WTC11 (cell line): ENCODE measurements around the gene CTAGE9. TPM values are rescaled to one million over a fixed set of nuclear protein-coding genes. Genes with fewer than 3 reads are reported as not detected.

Experiments used
- ATAC-seq: fragments of 200-7000 bp; cut with Tn5 transposase; 2 replicates; pipeline ENCODE4 v1.10.0; 2021; ENCODE audit warnings: mild to moderate bottlenecking, moderate library complexity
- CTCF ChIA-PET: fragments of 300-600 bp; sonication (Branson Sonifier 250); formaldehyde crosslinking; loops from one replicate; lab custom pipeline; 2021; ENCODE audit warnings: antibody characterized with exemption; lab: Charles Lee
- POLR2A ChIA-PET: fragments of 350-600 bp; sonication (Branson Sonifier 250); formaldehyde crosslinking; loops from one replicate; lab custom pipeline; 2021; ENCODE audit warnings: antibody characterized with exemption; lab: Charles Lee
- DNase-seq: peaks from one replicate; pipeline ENCODE4 v3.0.0; 2021; ENCODE audit warnings: low spot score
- H3K27ac Mint-ChIP-seq: 2 replicates; pipeline ENCODE4 v1.8.0; 2021; ENCODE audit warnings: mixed read lengths
- H3K27me3 Mint-ChIP-seq: 2 replicates; pipeline ENCODE4 v1.8.0; 2021; ENCODE audit warnings: low read depth, mild to moderate bottlenecking, moderate library complexity, mixed read lengths
- H3K36me3 Mint-ChIP-seq: 2 replicates; pipeline ENCODE4 v1.8.0; 2021; ENCODE audit warnings: mixed read lengths
- H3K4me1 Mint-ChIP-seq: 2 replicates; pipeline ENCODE4 v1.8.0; 2022; ENCODE audit warnings: mixed read lengths
- H3K4me3 Mint-ChIP-seq: 2 replicates; pipeline ENCODE4 v1.8.0; 2021; ENCODE audit warnings: mild to moderate bottlenecking, moderate library complexity, mixed read lengths
- H3K9me3 Mint-ChIP-seq: 2 replicates; pipeline ENCODE4 v1.8.0; 2021; ENCODE audit warnings: mixed read lengths
- ATF3 ChIP-seq: sonication (generic); formaldehyde crosslinking; conservative IDR thresholded peaks from 2 replicates; pipeline ENCODE4 v1.8.1; 2022; ENCODE audit warnings: mild to moderate bottlenecking, missing genetic modification reagents
- E2F1 ChIP-seq: sonication (generic); formaldehyde crosslinking; IDR thresholded peaks from 2 replicates; pipeline ENCODE4 v1.8.0; 2022; ENCODE audit warnings: mild to moderate bottlenecking, missing genetic modification reagents
- E2F5 ChIP-seq: sonication (generic); formaldehyde crosslinking; IDR thresholded peaks from 2 replicates; pipeline ENCODE4 v1.8.1; 2022; ENCODE audit warnings: mild to moderate bottlenecking, moderate library complexity, missing genetic modification reagents
- EMX1 ChIP-seq: fragments of 250-450 bp; sonication (Bioruptor Pico); IDR thresholded peaks from 2 replicates; pipeline ENCODE4 v1.8.0; 2021; ENCODE audit warnings: mild to moderate bottlenecking
- ETV6 ChIP-seq: sonication (generic); formaldehyde crosslinking; IDR thresholded peaks from 2 replicates; pipeline ENCODE4 v1.8.1; 2022; ENCODE audit warnings: mild to moderate bottlenecking, missing genetic modification reagents
- FOXJ3 ChIP-seq: sonication (generic); formaldehyde crosslinking; IDR thresholded peaks from 2 replicates; pipeline ENCODE4 v1.9.0; 2021; ENCODE audit warnings: missing genetic modification reagents, mild to moderate bottlenecking, borderline replicate concordance
- KAT7 ChIP-seq: sonication (generic); formaldehyde crosslinking; IDR thresholded peaks from 2 replicates; pipeline ENCODE4 v1.8.1; 2023; ENCODE audit warnings: missing genetic modification reagents, mild to moderate bottlenecking, borderline replicate concordance
- MAX ChIP-seq: sonication (generic); formaldehyde crosslinking; IDR thresholded peaks from 2 replicates; pipeline ENCODE4 v1.8.0; 2022; ENCODE audit warnings: mild to moderate bottlenecking, missing genetic modification reagents
- MLX ChIP-seq: sonication (generic); formaldehyde crosslinking; IDR thresholded peaks from 2 replicates; pipeline ENCODE4 v1.8.1; 2023; ENCODE audit warnings: mild to moderate bottlenecking, missing genetic modification reagents, moderate library complexity
- SOX15 ChIP-seq: fragments of 250-450 bp; sonication (Bioruptor Pico); IDR thresholded peaks from 2 replicates; pipeline ENCODE4 v1.9.0; 2021; ENCODE audit warnings: mild to moderate bottlenecking
- SP1 ChIP-seq: sonication (generic); formaldehyde crosslinking; conservative IDR thresholded peaks from 2 replicates; pipeline ENCODE4 v1.8.1; 2022; ENCODE audit warnings: missing genetic modification reagents
- TCF7 ChIP-seq: sonication (generic); formaldehyde crosslinking; IDR thresholded peaks from 2 replicates; pipeline ENCODE4 v1.8.0; 2022; ENCODE audit warnings: mild to moderate bottlenecking, low read depth, missing genetic modification reagents, moderate library complexity
- ZNF219 ChIP-seq: sonication (generic); formaldehyde crosslinking; IDR thresholded peaks from 2 replicates; pipeline ENCODE4 v1.8.0; 2023; ENCODE audit warnings: missing genetic modification reagents, mild to moderate bottlenecking, borderline replicate concordance
- ZNF232 ChIP-seq: sonication (generic); formaldehyde crosslinking; IDR thresholded peaks from 2 replicates; pipeline ENCODE4 v1.8.0; 2022; ENCODE audit warnings: mild to moderate bottlenecking, missing genetic modification reagents
- ZNF317 ChIP-seq: sonication (generic); formaldehyde crosslinking; IDR thresholded peaks from 2 replicates; pipeline ENCODE4 v1.8.1; 2023; ENCODE audit warnings: low read depth, mild to moderate bottlenecking, moderate library complexity, missing genetic modification reagents, borderline replicate concordance
- total RNA-seq: library from RNA; stranded (reverse); gene quantifications from 3 replicates; pipeline ENCODE4 v1.2.3, GENCODE V29; 2021
- TF ChIP-seq, protein P1 (sequence below): sonication (generic); formaldehyde crosslinking; IDR thresholded peaks from 2 replicates; pipeline ENCODE4 v1.8.1; 2023; ENCODE audit warnings: mild to moderate bottlenecking, missing genetic modification reagents, moderate library complexity
- TF ChIP-seq, protein P2 (sequence below): fragments of 250-450 bp; sonication (Bioruptor Pico); IDR thresholded peaks from 2 replicates; pipeline ENCODE4 v1.9.0; 2021; ENCODE audit warnings: moderate library complexity, mild to moderate bottlenecking, inconsistent platforms, borderline replicate concordance
- TF ChIP-seq, protein P3 (sequence below): fragments of 200-600 bp; IDR thresholded peaks from 2 replicates; pipeline ENCODE4 v1.8.0; 2022; ENCODE audit warnings: antibody characterized with exemption

CTAGE9 gene
- total RNA-seq, 1 experiment from 2014 or later = 0.09 TPM

- no peak overlapping the region for H3K27ac Mint-ChIP-seq
- H3K4me3 Mint-ChIP-seq = no peak overlapping the region
- ChIA-PET CTCF (no interaction called here), POLR2A (no interaction called here)
- DNase-seq = no peak
- ATAC-seq = no peak
- peaks cover 1% of the 10 kb centered on the region for H3K9me3 Mint-ChIP-seq
- H3K27me3 Mint-ChIP-seq = peaks cover 15% of the 10 kb centered on the region
- H3K4me1 Mint-ChIP-seq = peaks cover 16% of the 10 kb centered on the region
- TF ChIP-seq ZNF232 (CRISPR knock-in tag) = no peak
- no peak for TF ChIP-seq TCF7 (CRISPR knock-in tag)
- TF ChIP-seq, protein P1, sequence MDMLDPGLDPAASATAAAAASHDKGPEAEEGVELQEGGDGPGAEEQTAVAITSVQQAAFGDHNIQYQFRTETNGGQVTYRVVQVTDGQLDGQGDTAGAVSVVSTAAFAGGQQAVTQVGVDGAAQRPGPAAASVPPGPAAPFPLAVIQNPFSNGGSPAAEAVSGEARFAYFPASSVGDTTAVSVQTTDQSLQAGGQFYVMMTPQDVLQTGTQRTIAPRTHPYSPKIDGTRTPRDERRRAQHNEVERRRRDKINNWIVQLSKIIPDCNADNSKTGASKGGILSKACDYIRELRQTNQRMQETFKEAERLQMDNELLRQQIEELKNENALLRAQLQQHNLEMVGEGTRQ (CRISPR knock-in tag) = no peak
- TF ChIP-seq FOXJ3 (CRISPR knock-in tag) = no peak
- no peak for TF ChIP-seq ATF3 (CRISPR knock-in tag)
- no peak for TF ChIP-seq EMX1 (CRISPR knock-in tag)
- TF ChIP-seq MAX (CRISPR knock-in tag) = no peak
- TF ChIP-seq ETV6 (CRISPR knock-in tag) = no peak
- TF ChIP-seq, protein P2, sequence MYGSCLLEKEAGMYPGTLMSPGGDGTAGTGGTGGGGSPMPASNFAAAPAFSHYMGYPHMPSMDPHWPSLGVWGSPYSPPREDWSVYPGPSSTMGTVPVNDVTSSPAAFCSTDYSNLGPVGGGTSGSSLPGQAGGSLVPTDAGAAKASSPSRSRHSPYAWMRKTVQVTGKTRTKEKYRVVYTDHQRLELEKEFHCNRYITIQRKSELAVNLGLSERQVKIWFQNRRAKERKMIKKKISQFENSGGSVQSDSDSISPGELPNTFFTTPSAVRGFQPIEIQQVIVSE (CRISPR knock-in tag) = no peak
- TF ChIP-seq, protein P3, sequence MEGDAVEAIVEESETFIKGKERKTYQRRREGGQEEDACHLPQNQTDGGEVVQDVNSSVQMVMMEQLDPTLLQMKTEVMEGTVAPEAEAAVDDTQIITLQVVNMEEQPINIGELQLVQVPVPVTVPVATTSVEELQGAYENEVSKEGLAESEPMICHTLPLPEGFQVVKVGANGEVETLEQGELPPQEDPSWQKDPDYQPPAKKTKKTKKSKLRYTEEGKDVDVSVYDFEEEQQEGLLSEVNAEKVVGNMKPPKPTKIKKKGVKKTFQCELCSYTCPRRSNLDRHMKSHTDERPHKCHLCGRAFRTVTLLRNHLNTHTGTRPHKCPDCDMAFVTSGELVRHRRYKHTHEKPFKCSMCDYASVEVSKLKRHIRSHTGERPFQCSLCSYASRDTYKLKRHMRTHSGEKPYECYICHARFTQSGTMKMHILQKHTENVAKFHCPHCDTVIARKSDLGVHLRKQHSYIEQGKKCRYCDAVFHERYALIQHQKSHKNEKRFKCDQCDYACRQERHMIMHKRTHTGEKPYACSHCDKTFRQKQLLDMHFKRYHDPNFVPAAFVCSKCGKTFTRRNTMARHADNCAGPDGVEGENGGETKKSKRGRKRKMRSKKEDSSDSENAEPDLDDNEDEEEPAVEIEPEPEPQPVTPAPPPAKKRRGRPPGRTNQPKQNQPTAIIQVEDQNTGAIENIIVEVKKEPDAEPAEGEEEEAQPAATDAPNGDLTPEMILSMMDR = no peak
- no peak for TF ChIP-seq E2F1 (CRISPR knock-in tag)
- TF ChIP-seq SOX15 (CRISPR knock-in tag) = no peak
- TF ChIP-seq KAT7 (CRISPR knock-in tag) = no peak
- TF ChIP-seq E2F5 (CRISPR knock-in tag) = no peak
- H3K36me3 Mint-ChIP-seq = no peaks in the 10 kb centered on the region
These were observed 29.2 kb downstream of the CTAGE9 start for GRCh38 chr6:131681585-131681984.

DNA sequence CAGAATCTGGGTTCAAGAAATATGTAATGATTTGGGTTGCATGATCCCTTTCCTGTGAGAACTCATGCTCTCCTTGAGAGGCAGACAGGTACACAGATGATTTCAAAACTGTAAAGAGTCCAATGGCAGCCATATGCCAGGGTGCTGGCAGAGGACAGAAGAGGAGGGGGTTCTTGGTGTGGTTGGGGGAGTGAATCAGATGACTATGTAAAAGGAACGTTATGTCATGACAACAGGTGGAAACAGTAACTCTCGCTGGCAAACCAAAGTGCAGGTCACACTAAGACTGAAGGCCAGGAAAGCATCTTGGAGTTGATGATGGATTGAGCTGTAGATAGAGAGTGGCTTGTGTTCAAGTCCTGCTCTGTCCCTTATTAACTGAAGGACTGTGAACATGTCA is 29.9 kb downstream of the CTAGE9 start:
- TF ChIP-seq SP1 = no peak
- peak; percentile 77 for TF ChIP-seq ZNF317 (CRISPR knock-in tag)
- Mint-ChIP-seq H3K36me3 (no peaks in the 10 kb centered on the region), H3K27ac (no peak overlapping the region), H3K9me3 (no peaks in the 10 kb centered on the region; the same call in 1 of the 2 replicates), H3K4me3 (no peak overlapping the region), H3K4me1 (peaks cover 16% of the 10 kb centered on the region), H3K27me3 (peaks cover 15% of the 10 kb centered on the region)
- POLR2A ChIA-PET = no interaction called here
- DNase-seq (no peak), ATAC-seq (no peak)
- CTCF ChIA-PET = no interaction called here

DNA sequence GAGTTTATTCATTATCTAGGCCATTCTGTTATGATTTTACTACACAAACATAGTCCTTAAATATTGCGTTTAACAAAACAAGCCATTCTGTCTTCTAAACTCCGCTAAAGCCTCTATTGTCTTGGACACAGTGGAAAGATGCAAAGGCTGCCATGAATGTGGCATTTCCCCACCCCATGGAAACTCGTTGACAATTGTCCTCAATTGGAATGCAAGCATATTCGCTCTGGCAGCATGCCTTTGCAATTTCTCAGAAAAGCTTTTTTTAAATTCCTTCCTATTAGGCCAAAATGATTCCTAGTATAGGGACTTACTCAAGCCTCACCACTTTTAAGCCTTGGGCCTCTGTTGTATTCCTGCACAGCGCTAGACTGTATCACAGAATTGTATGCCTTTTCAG is 32.4 kb downstream of the CTAGE9 start:
- ChIA-PET CTCF (no interaction called here), POLR2A (no interaction called here)
- no peaks in the 10 kb centered on the region for H3K36me3 Mint-ChIP-seq
- DNase-seq (no peak), ATAC-seq (peak; percentile 58)
- H3K27me3 Mint-ChIP-seq = peaks cover 23% of the 10 kb centered on the region
- no peak overlapping the region for H3K27ac Mint-ChIP-seq
- peaks cover 2% of the 10 kb centered on the region for H3K9me3 Mint-ChIP-seq
- H3K4me1 Mint-ChIP-seq = peaks cover 16% of the 10 kb centered on the region
- no peak overlapping the region for H3K4me3 Mint-ChIP-seq
- TF ChIP-seq ZNF219 (no peak), MLX (CRISPR knock-in tag) (no peak)
